ENCODE measurements around the gene ATF4. TPM values are rescaled to one million over a fixed set of nuclear protein-coding genes. Genes with fewer than 3 reads are reported as not detected.

Gene ATF4
- total RNA-seq, 1 experiment from 2014 or later, result 488 TPM

DNA sequence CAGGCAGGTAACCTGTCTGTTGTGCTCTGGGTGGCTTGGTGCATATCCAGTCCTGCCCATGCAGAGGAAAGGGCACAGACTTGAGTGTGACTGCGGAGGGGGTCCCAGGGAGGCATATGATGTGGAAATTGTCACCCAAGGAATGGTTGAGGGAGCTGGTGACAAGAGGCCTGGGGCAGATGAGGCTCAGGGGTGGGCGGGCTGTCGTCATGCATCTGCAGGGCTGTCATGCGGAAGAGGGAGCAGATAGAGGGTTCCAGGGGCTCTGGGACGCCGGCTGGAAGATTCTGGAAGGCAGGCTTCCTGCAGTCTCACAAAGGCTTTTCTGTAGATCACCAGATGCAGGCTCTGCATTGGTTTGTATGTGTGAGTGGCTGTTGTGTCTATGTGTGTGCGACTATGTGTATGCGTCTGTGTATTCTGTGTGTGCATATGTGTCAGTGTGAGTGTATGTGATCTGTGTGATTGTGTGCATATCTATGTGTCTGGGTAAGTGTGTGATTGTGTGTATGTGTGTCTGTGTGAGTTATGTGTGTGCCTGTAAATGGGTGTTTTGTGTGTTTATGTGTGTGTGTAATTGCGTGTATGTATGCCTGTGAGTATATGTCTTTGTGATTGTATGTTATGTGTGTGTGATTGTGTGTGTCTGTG is 42.6 kb downstream of the ATF4 start:
- no peak for DNase-seq
- BruUV-seq (replicated peaks), result no TSS peak
- CTCF ChIA-PET, result no interaction called here
- Histone ChIP-seq H3K9me3 (ENCODE audit: insufficient read depth, low read depth) (no peaks in the 10 kb centered on the region), H3K36me3 (ENCODE audit: low read depth) (no peaks in the 10 kb centered on the region), H3K4me3 (no peak overlapping the region), H3K9me2 (ENCODE audit: insufficient read depth) (no peaks in the 10 kb centered on the region), H2AFZ (no peak overlapping the region), H3K79me2 (ENCODE audit: low read depth) (no peaks in the 10 kb centered on the region), H3K4me1 (replicated peaks; ENCODE audit: insufficient read depth) (peaks cover 22% of the 10 kb centered on the region), H4K20me1 (ENCODE audit: insufficient read depth) (no peaks in the 10 kb centered on the region), H3K27me3 (ENCODE audit: insufficient read depth, low read depth) (no peaks in the 10 kb centered on the region), H3F3A (ENCODE audit: insufficient read depth, low read depth) (peaks cover 25% of the 10 kb centered on the region), H3K4me2 (no peak overlapping the region), H3K27ac (no peak overlapping the region)
- TF ChIP-seq CTCF (conservative IDR thresholded peaks at IDR 0.05) (no peak), EZH2 (IDR thresholded peaks at IDR 0.05; ENCODE audit: low read depth) (no peak)
- intact Hi-C loops (cut with micrococcal nuclease; ENCODE audit: unreplicated experiment), result no loop called here
- POLR2A ChIA-PET (ENCODE audit: unreplicated experiment), result no interaction called here

DNA sequence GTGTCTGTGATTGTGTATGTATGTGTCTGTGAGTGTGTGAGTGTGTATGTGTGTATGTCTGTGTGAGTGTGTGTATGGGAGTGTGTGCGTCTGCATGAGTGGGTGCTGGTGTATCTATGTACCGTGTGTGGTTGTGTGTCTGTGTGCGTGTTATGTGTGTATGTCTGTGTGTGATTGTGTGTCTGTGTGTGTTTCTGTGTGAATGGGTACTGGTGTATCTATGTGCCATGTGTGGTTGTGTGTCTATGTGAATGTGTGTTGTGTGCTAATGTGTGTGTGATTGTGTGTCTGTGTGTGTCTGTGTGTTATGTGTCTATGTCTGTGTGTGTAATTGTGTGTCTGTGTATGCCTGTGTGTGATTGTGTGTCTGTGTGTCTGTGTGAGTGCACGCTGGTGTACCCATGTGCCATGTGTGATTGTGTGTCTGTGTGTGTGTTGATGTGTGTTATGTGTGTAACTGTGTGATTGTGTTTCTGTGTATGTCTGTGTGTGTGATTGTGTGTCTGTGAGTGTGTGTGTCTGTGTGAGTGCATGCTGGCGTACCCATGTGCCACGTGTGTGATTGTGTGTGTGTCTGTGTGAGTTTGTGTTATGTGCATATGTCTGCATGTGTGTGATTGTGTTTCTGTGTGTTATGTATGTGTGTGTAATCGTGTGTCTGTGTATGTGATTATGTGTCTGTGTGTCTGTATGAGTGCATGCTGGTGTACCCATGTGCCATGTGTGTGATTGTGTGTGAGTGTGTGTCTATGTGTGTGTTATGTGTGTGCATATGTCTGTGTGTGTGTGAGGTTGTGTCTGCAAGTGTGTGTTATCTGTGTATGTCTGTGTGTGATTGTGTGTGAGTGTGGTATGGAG is 43.4 kb downstream of the ATF4 start:
- Histone ChIP-seq H2AFZ (no peak overlapping the region), H3K4me3 (no peak overlapping the region), H3K9me3 (ENCODE audit: insufficient read depth, low read depth) (no peaks in the 10 kb centered on the region), H3K4me1 (replicated peaks; ENCODE audit: insufficient read depth) (peaks cover 19% of the 10 kb centered on the region), H3K79me2 (ENCODE audit: low read depth) (no peaks in the 10 kb centered on the region), H3K4me2 (no peak overlapping the region), H3K27me3 (ENCODE audit: insufficient read depth, low read depth) (no peaks in the 10 kb centered on the region), H3K9me2 (ENCODE audit: insufficient read depth) (no peaks in the 10 kb centered on the region), H3K27ac (no peak overlapping the region), H3F3A (ENCODE audit: insufficient read depth, low read depth) (peaks cover 25% of the 10 kb centered on the region), H4K20me1 (ENCODE audit: insufficient read depth) (no peaks in the 10 kb centered on the region), H3K36me3 (ENCODE audit: low read depth) (no peaks in the 10 kb centered on the region)
- BruUV-seq (replicated peaks), result no TSS peak
- POLR2A ChIA-PET (ENCODE audit: unreplicated experiment), result no interaction called here
- intact Hi-C loops (cut with micrococcal nuclease; ENCODE audit: unreplicated experiment), result no loop called here
- CTCF ChIA-PET, result no interaction called here
- TF ChIP-seq EZH2 (IDR thresholded peaks at IDR 0.05; ENCODE audit: low read depth), result no peak
- no peak for TF ChIP-seq CTCF (conservative IDR thresholded peaks at IDR 0.05)
- no peak for DNase-seq

GRCh38 chr22:39565414-39565944 is 45.1 kb downstream of the ATF4 start:
- Histone ChIP-seq H3K9me3 (ENCODE audit: insufficient read depth, low read depth) (no peaks in the 10 kb centered on the region), H2AFZ (no peak overlapping the region), H3K4me3 (no peak overlapping the region), H3F3A (ENCODE audit: insufficient read depth, low read depth) (peaks cover 21% of the 10 kb centered on the region), H3K9me2 (ENCODE audit: insufficient read depth) (no peaks in the 10 kb centered on the region), H3K36me3 (ENCODE audit: low read depth) (no peaks in the 10 kb centered on the region), H3K4me2 (no peak overlapping the region), H3K27me3 (ENCODE audit: insufficient read depth, low read depth) (no peaks in the 10 kb centered on the region), H3K79me2 (ENCODE audit: low read depth) (no peaks in the 10 kb centered on the region), H3K27ac (no peak overlapping the region), H4K20me1 (ENCODE audit: insufficient read depth) (no peaks in the 10 kb centered on the region), H3K4me1 (replicated peaks; ENCODE audit: insufficient read depth) (peaks cover 2% of the 10 kb centered on the region)
- TF ChIP-seq EZH2 (IDR thresholded peaks at IDR 0.05; ENCODE audit: low read depth) (no peak), CTCF (conservative IDR thresholded peaks at IDR 0.05) (no peak)
- BruUV-seq (replicated peaks), result no TSS peak
- ChIA-PET POLR2A (ENCODE audit: unreplicated experiment) (no interaction called here), CTCF (no interaction called here)
- DNase-seq, result no peak
- intact Hi-C loops (cut with micrococcal nuclease; ENCODE audit: unreplicated experiment), result no loop called here

Data from PC-9 (cell line).